HL-60 (cell line): ENCODE data around the gene ATP6V1E1.

ENCODE experiments used
- CTCF ChIP-seq: IDR thresholded peaks from one replicate; pipeline ENCODE4 v1.5.1; 2011; ENCODE audit warnings: low read length, control low read depth, inconsistent platforms; ENCODE audit not compliant: insufficient read depth
- REST ChIP-seq: IDR thresholded peaks from 2 replicates; pipeline ENCODE4 v1.6.1; 2012; ENCODE audit warnings: low read depth; ENCODE audit not compliant: insufficient replicate concordance

- no peak for TF ChIP-seq CTCF
- no peak for TF ChIP-seq REST
Measured at GRCh38 chr22:17581631-17582030, 46.9 kb downstream of the ATP6V1E1 start.
